A172 (cell line): Measurements from ENCODE around the gene AHCYL2. TPM values are rescaled to one million over a fixed set of nuclear protein-coding genes. Genes with fewer than 3 reads are reported as not detected.
"Not testable (repeated sequence)": the region's sequence is repeated elsewhere in the genome, so short reads cannot be mapped to it uniquely, and the experiment has no call there.

Experiments
- DNase-seq: peaks from one replicate; pipeline ENCODE4 v3.0.0-alpha.2; 2015; ENCODE audit warnings: low spot score
- total RNA-seq: library from RNA; depleted of rRNA; stranded (reverse); fragments of >200 nt; shearing (Covaris generic); gene quantifications from 2 replicates; pipeline ENCODE4 v1.2.3, GENCODE V29; 2014

The AHCYL2 gene
- total RNA-seq, 1 experiment from 2014 or later: 11.8 TPM

DNA sequence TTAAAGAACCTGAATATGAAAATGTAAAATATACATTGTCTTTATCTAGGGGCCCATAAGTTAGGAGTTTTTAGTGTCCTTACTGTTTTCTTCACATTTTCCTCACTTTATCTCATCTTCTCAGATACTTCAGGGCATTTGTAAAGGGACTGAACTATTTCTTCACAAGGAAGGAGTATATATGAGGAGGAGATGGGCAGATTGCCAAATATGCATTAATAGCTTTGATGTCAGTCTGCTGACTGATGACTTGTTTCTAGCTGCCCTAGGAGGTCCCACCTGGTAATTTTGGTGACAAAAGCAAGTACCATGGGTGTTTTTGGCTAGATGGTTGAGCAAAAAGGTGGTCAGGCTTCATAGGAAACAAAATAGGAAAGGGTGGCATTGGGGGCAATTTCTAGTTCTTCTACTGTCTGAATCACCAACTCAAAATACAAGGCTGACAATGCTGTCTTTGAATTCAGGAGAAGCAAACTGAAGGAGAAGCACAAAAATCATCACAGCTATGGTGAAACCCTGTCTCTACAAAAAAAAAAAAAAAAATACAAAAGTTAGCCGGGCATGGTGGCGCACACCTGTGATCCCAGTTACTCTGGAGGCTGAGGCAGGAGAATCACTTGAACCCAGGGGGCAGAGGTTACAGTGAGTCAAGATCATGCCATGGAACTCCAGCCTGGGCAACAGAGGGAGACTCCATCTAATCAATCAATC, 199.0 kb downstream of the AHCYL2 start:
- no peak for DNase-seq

DNA sequence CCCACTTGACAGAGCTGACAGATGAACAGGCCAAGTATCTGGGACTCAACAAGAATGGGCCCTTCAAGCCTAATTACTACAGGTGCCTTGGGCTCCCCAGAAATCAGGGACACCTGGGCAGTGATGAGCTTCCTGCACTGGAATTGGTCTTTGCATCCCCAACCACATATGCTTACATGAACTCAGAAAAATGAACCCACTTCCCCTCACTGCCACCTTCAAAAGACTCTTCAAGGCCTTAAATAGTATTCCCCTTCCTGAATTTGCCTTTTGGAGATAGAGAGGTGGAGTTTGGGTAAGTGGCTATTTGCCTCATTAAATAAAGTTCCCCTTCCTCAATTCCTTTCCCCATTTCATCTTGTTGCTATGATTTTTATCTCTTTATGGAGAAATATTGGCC, 201.7 kb downstream of the AHCYL2 start:
- no peak for DNase-seq

DNA sequence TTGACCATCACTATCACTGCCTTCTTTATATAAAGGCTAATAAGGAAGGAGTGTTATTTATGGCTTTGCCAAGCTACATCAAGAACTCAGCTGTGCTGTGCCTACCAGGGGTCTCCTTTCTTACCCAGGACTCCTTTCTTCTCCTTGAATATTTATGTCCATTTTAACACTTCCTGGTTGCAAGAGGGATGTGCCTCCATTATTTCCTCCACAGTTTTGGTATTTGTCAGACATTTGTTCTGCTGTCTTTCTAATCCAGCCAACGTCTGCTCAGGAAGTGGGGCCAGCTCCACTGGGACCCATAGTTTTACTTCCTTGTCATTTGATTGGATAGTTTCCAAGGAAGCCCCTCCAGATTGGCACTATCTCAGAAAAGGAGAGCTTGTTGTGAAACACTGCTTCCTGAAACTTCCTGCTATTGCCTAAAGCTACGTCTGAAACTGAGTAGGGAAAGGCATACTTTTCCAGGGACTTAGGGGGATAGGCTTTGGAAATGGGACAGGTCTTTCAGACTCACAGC, 202.8 kb downstream of the AHCYL2 start:
- no peak for DNase-seq

DNA sequence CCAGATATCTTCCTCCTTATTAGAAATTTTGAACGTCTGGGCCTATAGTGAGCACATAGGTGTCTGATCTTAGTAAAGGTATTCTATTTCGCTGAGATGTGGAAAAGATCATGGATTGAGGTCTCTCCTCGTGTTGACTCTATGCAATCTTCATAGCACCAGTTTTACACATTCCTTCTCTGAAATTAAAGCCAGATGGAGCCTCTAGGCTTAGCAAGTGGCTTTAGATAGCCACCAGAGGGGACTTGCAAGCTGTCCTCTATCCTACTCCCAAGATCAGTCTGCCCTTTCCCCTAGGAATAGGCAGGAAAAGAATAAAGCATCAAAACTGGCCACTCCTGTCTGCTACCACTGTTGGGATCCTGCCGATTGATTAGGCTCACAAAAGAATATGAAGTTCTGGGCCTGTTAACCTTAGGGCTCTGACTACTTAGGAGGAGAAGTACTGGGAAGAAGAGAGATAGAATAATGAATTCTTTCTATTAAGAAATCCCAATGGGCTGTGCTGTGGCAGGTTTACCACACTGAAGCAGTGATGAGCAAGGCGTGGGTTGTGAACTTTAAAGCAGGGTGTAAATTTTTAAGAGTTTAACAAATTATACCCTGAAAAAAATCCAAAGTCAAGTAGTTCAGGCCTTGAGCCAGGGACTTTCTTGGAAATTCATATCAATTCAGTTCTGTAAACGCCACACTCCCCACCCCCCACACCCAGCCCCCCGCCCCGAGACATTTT, 207.2 kb downstream of the AHCYL2 start:
- DNase-seq: no peak

DNA sequence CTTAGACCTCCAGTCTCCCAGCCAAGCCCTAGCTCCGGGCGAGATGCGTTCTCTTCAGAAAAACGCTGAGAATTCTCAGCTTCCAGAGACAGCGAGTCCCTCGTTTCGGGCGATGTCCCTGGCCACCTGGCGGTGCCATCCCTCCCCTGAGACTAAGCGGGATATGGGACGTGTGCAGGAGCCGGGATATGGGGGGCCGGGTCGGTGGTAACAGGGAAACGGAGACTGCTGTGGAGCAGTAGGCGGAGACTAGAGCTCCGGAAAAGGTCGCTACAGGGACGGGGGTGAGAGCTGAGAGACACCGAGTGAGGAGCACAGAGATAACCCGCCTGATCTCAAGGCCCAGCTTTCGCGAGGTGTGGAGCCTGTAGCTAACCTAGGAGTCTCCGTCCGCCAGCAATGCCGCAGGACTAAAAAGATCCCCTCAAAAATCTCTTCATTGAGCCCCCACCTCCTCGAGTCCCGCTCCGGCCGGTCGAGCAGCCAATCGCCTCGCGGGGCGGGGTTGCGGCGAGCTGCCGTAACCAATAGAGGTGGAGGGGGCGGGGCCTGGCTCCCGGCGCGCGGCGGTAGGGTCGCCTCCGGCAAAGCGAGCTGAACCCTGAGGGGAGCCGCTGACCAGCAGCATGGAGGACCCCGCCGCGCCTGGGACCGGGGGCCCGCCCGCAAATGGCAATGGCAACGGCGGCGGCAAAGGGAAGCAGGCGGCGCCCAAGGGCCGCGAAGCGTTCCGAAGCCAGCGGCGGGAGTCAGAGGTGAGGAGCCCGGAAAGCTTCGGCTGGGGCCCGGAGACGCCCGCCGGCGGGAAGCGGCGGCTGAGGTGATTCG, 209.2 kb downstream of the AHCYL2 start, which contains the start of gene STRIP2:
TSS of gene STRIP2 (plus strand) at position 586 of the 828 bp plus-strand sequence. CDS start at position 627, 41 bp downstream.
- peak; percentile 77 for DNase-seq

DNA sequence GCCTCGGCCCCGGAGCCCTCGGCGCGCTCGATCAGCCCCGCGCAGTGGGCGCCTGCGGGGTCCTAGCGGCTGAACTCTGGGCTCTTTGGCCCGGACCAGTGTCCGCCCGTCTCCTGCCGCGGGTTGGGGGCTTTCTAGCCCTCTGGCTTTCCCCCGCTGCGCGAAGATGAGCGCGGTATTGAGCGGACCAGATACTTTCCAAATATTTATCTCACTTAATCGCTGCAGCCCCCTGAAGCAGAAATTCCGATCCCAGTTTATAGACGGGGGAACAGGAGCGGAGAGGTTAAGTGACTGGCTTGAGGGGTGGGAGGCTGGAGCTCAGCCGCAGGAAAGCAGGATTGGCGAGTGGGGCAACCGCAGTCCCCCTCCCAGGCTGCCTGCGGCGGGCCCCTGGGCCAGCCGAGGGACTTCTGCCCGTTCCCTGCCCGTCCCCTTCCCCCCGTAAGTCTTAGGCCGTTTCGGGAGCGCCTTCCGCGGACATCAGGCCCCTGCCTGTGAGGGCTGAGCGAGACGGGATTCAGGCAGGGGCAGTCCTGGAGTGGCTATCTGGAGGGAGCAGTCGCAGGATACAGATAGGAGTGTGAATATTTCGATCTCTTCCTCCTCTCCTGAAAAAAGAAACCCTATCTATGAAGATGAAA, 210.0 kb downstream of the AHCYL2 start:
- DNase-seq: no peak

DNA sequence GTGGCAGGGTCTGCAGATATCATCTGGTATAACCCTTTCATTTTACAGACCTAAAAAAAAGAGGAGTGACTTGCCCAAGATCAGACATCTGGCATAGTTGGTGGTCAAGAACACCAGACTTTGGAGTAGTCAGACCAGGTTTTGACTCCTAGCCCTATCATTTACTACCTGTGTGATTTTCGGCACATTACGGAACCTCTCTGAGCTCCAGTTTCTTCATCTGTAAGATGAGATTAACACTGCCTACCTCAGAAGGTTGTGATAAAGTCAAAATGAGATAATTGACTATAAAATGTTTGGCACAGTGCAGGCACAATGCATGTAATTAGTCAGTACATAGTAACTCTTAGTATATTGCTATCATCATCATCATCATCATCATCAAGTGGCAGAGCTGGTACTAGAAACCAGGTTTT, 210.6 kb downstream of the AHCYL2 start:
- DNase-seq: no peak

DNA sequence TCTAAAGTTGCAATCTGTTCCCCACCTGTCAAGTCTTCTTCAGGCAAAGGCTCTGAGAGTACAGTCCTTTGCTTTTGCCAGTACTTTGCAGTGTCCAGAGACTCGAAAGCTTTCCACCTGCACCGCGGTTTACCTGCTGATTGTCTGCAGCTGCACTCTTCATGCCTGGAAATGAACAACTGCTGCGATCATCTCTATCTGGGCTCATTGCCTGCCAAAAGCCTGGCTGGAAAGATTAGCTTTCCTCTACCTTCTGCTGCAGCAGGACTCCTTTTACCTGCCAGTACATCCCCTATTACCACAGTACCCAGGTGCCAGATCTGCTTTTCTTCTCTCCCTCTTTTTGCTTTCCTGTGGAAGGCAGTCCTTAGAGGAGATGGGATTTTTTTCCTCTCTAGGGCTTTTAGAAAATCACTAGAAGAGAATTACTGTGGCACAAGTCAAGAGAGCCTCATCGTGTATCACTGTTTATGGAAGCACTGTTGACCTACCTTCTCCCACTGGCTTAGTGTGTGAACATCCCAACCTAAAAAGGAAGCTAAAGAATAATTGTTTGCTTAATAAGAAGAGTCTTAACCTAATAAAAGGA, 211.6 kb downstream of the AHCYL2 start:
- DNase-seq: no peak

DNA sequence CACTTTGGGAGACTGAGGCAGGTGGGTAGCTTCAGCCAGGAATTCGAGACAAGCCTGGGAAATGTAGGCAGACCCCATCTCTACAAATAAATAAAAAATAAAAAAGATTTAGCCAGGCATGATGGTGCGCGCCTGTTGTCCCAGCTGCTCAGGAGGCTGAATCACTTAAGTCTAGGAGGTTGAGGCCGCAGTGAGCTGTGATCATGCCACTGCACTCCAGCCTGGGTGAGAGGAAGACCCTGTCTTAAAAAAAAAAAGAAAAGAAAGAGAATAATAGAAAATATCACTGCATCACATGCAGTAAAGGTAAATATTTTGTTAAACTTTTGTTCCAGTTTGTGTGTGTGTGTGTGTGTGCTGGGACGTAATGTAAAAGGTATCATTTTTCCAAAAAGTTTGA, 212.4 kb downstream of the AHCYL2 start:
- no peak for DNase-seq

DNA sequence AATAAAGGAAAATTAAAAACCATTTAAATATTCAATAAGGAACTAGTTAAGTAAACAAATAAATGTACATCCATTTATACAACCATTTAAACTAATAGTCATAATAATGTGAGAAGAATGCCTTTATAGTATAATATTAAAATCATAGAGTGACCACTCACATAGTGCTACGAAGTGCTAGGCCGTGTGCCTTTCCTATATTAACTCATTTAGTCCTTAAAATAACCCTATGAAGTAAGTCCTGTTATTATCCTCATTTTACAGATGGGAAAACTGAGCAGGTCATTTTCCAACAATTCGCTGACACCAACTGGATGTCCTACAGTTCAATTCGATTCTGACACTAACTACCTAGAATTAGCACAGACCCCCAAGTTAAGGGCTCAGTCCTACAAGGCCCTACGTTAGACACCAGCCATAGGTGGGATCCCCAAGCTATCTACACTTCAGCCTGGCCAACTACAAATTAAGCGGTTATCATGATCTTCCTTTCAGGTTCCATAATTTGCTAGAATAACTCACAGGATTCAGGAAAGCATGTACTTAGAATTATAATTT, 213.5 kb downstream of the AHCYL2 start:
- no peak for DNase-seq

DNA sequence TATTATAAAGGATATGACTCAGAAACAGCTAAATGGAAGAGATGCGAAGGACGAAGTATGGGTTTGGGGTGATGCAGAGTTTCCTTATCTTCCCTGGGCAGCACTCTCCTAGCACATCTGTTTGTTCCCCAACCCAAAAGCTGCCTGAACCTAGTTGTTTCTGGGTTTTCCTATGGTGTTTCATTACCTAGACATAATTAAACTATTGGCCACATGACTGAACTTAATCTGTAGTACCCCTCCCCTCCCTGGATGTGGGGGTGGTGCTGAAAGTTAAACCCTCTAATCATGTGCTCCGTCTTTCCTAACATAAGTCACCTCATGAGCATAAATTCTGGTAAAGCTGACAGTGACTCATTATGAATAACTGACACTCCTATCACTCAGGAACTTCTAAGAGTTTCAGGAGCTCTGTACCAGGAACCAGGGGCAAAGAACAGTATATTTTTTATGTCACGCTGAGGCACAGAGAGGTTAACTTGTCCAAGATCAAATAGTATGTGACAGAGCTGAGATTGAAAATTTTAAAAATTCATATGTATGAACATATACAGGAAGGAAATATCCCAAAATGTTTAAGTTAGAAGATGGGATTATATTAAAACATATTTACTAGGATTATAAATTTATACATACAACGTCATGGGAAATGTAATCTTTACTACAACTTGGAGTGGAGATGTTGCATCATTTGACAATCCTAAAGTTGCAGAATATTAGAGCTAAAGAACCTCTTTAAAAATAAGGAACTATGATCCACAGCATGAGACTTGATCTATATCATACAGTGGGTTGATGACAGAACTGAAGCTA, 214.2 kb downstream of the AHCYL2 start:
- DNase-seq: peak; percentile 63

DNA sequence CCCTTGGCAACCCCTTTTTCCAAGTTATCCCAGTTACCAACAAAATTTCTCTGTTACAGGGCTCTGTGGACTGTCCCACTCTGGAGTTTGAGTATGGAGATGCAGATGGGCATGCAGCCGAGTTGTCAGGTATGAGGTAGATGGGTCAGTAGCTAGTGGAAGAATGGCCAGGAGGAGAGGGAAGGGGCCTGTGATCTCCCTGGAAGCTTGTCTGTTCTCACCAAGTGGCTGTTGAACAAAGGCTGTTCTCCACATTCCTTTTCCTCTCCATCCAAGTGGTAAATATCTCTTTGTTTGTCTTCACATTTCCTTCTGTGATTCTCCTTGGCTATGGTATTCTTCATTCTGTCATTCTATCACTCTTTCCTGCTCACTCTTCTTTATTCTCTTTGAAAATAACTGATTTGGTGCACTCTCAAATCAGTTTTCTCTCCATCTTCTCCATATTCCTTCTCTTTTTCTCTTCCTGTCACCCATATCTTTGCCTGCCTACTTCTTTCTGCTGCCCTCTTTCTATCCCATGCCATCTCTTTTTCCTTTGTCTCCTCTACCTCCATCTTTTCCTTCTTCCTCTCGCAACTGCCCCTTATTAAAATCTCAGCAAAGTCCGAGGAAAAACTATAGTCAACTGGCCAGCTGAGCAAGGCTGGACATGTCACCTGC, 215.3 kb downstream of the AHCYL2 start:
- DNase-seq: no peak

DNA sequence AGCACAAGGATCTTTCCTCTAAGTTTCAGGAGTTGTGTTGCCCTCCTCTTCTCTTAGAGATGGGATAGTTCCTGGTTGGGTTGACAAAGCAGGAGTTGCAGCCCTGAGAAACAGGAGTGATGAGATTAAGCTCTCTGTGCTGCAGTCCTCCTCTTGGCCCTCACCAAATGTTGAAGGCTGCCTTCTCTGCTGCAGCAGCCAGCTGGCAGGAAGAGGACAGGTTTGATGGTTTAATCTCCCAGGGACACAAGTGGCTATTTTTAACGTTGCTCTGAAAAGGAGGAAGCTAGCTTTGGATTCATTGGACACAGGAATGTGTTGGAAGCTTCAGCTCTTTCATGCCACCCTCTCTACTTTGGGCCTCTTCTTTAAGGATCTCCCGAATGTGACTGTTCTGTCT, 218.8 kb downstream of the AHCYL2 start:
- DNase-seq: no peak

DNA sequence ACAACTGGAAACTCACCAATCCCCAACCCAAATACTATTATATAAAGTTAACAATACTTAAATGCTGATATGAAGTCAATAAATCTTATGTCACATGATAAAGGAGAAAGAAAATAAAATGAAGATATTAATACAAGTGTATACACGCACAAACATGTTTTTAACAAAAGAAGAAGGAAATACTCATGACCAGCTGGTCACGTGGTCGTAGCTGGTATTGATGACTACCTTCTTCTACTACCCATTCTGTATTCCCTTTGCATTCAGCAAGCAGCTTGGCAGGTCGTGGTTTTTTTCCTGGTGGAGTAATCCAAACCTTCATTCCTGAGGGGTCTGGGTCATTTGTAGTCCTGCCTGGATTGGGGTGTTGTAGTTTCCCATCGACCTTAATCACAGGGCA, 219.9 kb downstream of the AHCYL2 start:
- DNase-seq: not testable (repeated sequence)

DNA sequence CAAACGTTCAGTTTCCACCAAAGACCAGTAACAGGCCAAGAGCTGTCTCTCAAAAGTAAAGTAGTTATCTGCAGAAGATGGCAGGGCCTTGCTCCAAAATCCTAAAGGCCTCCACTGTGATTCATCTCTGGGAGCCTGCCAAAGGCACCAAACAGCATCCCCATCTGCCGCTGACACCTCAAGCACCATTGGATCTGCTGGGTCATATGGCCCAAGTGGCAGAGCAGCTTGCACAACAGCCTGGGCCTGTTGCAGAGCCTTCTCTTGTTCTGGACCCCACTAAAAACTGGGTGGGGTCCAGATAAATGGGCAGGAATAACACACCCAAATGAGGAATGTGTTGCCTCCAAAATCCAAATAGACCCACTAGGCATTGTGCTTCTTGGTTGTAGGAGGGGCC, 222.1 kb downstream of the AHCYL2 start:
- DNase-seq: not testable (repeated sequence)

DNA sequence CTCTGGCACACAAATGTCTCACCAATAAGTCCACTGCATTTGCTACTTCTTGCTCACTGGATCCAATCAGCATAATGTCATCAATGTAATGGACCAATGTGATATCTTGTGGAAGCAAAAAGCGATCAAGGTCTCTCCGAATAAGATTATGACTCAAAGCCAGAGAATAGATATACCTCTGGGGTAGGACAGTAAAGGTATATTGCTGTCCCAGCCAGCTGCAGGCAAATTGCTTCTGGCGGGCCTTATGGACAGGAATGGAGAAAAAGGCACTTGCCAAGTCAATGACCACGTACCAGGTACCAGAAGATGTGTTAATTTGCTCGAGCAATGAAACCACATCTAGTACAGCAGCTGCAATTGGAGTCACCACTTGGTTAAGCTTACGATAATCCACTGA, 222.6 kb downstream of the AHCYL2 start:
- not testable (repeated sequence) for DNase-seq

DNA sequence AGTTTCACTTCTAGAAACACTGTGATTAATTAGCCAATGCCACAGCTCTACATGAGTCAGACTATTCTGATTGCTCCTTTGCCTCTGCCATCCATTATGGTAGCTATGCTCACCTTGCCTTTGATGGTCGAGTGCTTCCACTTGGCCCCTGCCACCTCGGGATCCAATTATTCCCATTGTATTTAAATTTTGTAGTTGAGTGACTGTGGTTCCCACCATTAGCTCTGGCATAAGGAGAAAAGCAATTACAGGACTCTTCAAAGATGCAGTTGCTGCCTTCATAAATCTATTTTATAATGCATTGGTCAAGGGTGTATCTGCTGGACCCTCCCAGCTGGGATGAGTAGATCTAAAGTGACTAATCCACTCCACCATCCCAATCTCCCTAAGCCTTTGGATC, 223.8 kb downstream of the AHCYL2 start:
- not testable (repeated sequence) for DNase-seq

DNA sequence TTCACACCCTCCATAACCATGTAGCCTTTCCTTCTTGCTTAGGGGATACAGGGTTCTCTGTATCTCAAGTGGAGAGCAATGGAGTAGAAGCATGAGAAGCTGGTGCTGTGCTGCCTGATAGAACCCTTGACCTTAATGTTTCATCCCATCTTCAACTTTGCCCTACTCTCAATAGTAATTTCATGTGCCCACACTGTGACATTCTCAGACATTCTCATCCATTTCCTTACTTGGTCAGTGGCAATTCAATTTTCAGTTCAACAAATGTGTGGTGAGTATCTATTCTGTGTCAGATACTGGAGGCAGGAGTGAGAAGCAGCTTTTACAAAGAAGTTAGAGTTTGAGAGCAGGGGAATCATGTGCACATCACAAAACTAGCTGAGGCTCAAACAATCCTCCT, 225.5 kb downstream of the AHCYL2 start:
- DNase-seq: no peak

DNA sequence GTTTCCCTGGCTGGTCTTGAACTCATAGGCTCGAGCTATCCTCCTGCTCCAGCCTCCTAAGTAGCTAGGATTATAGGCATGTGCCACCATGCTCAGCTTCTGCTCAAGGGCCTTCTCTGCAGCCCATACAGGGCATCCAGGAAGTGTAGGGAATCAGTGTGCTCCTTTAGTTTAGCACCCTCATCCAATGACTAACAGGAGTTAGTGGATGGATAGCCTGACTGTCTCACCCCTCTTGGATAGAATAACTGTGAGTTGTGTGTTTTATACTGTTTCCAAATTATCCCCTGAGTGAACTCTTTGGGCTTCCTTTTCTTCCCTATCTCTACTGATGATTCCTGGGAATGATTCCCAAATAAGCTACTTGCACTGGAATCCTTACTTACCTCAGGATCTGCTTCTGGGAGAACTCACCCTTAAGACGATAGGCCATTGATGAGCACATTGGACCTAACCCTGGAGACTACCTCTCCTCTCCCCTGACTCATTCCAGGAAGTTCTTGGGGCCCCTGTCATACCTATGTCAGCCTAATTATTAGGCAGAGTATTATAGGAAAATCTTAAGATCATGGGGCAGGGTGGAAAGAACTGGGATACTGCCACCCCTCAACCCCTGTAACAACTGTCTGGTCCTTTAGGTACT, 227.9 kb downstream of the AHCYL2 start:
- no peak for DNase-seq
